SK-N-SH (cell line): ENCODE measurements around the gene MUTYH. TPM values are rescaled to one million over a fixed set of nuclear protein-coding genes. Genes with fewer than 3 reads are reported as not detected.

Experiments used
- CTCF ChIA-PET: fragments of 300-600, 350-600 bp; formaldehyde crosslinking; extraction: SDS; loops from one replicate; lab custom pipeline; 2021; lab: Yijun Ruan, JAX
- POLR2A ChIA-PET: fragments of 350-600 bp; sonication (Branson Sonifier 250); formaldehyde crosslinking; extraction: SDS; loops from one replicate; lab custom pipeline; 2020; ENCODE audit warnings: antibody characterized with exemption, inconsistent platforms; lab: Yijun Ruan, JAX
- DNase-seq: peaks from one replicate; pipeline ENCODE4 v3.0.0; 2012
- H2AFZ ChIP-seq: fragments of 200-600 bp; sonication (generic); 2 replicates; pipeline ENCODE4 v1.8.1; 2016; ENCODE audit warnings: antibody characterized with exemption, mild to moderate bottlenecking, low read depth
- H3F3A ChIP-seq: fragments of 200-600 bp; sonication (generic); replicated peaks from 2 replicates; pipeline ENCODE3; 2016; ENCODE audit warnings: antibody characterized with exemption, mild to moderate bottlenecking; ENCODE audit not compliant: insufficient read depth
- H3K27ac ChIP-seq, 2 experiments: fragments of 200-500 bp in 1 of 2; fragments of 200-600 bp in 1 of 2; sonication (Bioruptor generic) in 1 of 2; sonication (generic), shearing (Covaris generic) in 1 of 2; 2 replicates each; pipeline versions ENCODE4 v1.5.1 to v1.6.1; 2014 to 2016; ENCODE audit warnings: low read depth in 2 of 2, inconsistent platforms in 1 of 2, low read length in 1 of 2, mild to moderate bottlenecking in 1 of 2, mixed read lengths in 1 of 2
- H3K27me3 ChIP-seq: fragments of 200-600 bp; sonication (generic), shearing (Covaris generic); 2 replicates; pipeline ENCODE4 v1.6.1; 2016; ENCODE audit warnings: mixed run types; ENCODE audit not compliant: insufficient read depth
- H3K36me3 ChIP-seq, 2 experiments: fragments of 200-500 bp in 1 of 2; fragments of 200-600 bp in 1 of 2; sonication (Bioruptor generic) in 1 of 2; sonication (generic) in 1 of 2; replicated peaks in 1 of 2; 2 replicates each; pipeline versions ENCODE3 to v1.5.1; 2014 to 2016; ENCODE audit warnings: low read length in 1 of 2, mild to moderate bottlenecking in 1 of 2; ENCODE audit not compliant: insufficient read depth in 2 of 2, control insufficient read depth in 1 of 2
- H3K4me1 ChIP-seq, 2 experiments: fragments of 200-500 bp in 1 of 2; fragments of 200-600 bp in 1 of 2; sonication (Bioruptor generic) in 1 of 2; sonication (generic), shearing (Covaris generic) in 1 of 2; 2 replicates each; pipeline versions ENCODE4 v1.5.1 to v1.6.1; 2014 to 2016; ENCODE audit warnings: low read depth in 1 of 2, low read length in 1 of 2, mixed run types in 1 of 2; ENCODE audit not compliant: insufficient read depth in 2 of 2, control insufficient read depth in 1 of 2
- H3K4me2 ChIP-seq: fragments of 200-600 bp; sonication (generic), shearing (Covaris generic); 2 replicates; pipeline ENCODE4 v1.6.1; 2017; ENCODE audit warnings: mixed run types
- H3K4me3 ChIP-seq, 2 experiments: fragments of 200-500 bp in 1 of 2; fragments of 200-600 bp in 1 of 2; sonication (Bioruptor generic) in 1 of 2; sonication (generic), shearing (Covaris generic) in 1 of 2; 2 replicates each; pipeline versions ENCODE4 v1.5.1 to v1.8.1; 2014 to 2016; ENCODE audit warnings: low read depth in 2 of 2, inconsistent platforms in 1 of 2, low read length in 1 of 2, mild to moderate bottlenecking in 1 of 2, mixed read lengths in 1 of 2, moderate library complexity in 1 of 2
- H3K79me2 ChIP-seq: fragments of 200-600 bp; sonication (generic); 2 replicates; pipeline ENCODE4 v1.8.1; 2017; ENCODE audit warnings: mild to moderate bottlenecking; ENCODE audit not compliant: insufficient read depth
- H3K9ac ChIP-seq: fragments of 200-600 bp; sonication (generic); 2 replicates; pipeline ENCODE4 v1.6.1; 2017; ENCODE audit warnings: mixed run types
- H3K9me2 ChIP-seq: fragments of 200-600 bp; sonication (generic); 2 replicates; pipeline ENCODE4 v1.6.1; 2017; ENCODE audit warnings: mixed run types
- H3K9me3 ChIP-seq: fragments of 200-600 bp; sonication (generic); 2 replicates; pipeline ENCODE4 v1.6.1; 2017; ENCODE audit warnings: mixed run types, mild to moderate bottlenecking, moderate library complexity
- H4K20me1 ChIP-seq: fragments of 200-600 bp; sonication (generic); 2 replicates; pipeline ENCODE4 v1.6.1; 2017; ENCODE audit warnings: mild to moderate bottlenecking, mixed run types; ENCODE audit not compliant: insufficient read depth
- EZH2phosphoT487 ChIP-seq: fragments of 200-600 bp; sonication (generic); IDR thresholded peaks from 2 replicates; pipeline ENCODE4 v1.6.1; 2017; ENCODE audit warnings: low read depth, mixed run types, mild to moderate bottlenecking, antibody characterized with exemption, moderate library complexity, borderline replicate concordance
- FOSL2 ChIP-seq: IDR thresholded peaks from 2 replicates; pipeline ENCODE4 v1.4.0; 2012; ENCODE audit warnings: low read depth, mild to moderate bottlenecking, moderate library complexity, borderline replicate concordance
- GABPA ChIP-seq: IDR thresholded peaks from 2 replicates; pipeline ENCODE4 v1.4.0; 2012; ENCODE audit warnings: low read depth, mild to moderate bottlenecking
- JUND ChIP-seq: IDR thresholded peaks from 2 replicates; pipeline ENCODE4 v1.4.0; 2012
- MXI1 ChIP-seq: IDR thresholded peaks from 2 replicates; pipeline ENCODE4 v1.6.1; 2012; ENCODE audit warnings: mild to moderate bottlenecking, low read depth, low read length, improper control_type of control experiment
- POLR2AphosphoS5 ChIP-seq: IDR thresholded peaks from 2 replicates; pipeline ENCODE4 v1.6.1; 2012; ENCODE audit warnings: low read depth, low read length
- RAD21 ChIP-seq: IDR thresholded peaks from 2 replicates; pipeline ENCODE4 v1.6.1; 2012; ENCODE audit warnings: mild to moderate bottlenecking, low read length
- RCOR1 ChIP-seq: fragments of 150-350 bp; IDR thresholded peaks from 2 replicates; pipeline ENCODE4 v1.6.1; 2017; ENCODE audit warnings: antibody characterized with exemption, low read length
- RFX5 ChIP-seq: IDR thresholded peaks from 2 replicates; pipeline ENCODE4 v1.6.1; 2012; ENCODE audit warnings: mild to moderate bottlenecking, improper control_type of control experiment, low read length
- RXRA ChIP-seq: IDR thresholded peaks from 2 replicates; pipeline ENCODE4 v1.4.0; 2012; ENCODE audit warnings: low read depth, mild to moderate bottlenecking, borderline replicate concordance
- SIN3A ChIP-seq: IDR thresholded peaks from 2 replicates; pipeline ENCODE4 v1.6.1; 2012; ENCODE audit warnings: low read depth, mild to moderate bottlenecking, low read length, moderate library complexity, borderline replicate concordance
- SMC3 ChIP-seq: IDR thresholded peaks from 2 replicates; pipeline ENCODE4 v1.6.1; 2012; ENCODE audit warnings: low read depth, low read length, improper control_type of control experiment
- YY1 ChIP-seq: IDR thresholded peaks from 2 replicates; pipeline ENCODE4 v1.4.0; 2012; ENCODE audit warnings: low read depth, mild to moderate bottlenecking
- WGBS: methylation state at CpG from one replicate; pipeline ENCODE4 v1.1.6; 2017; ENCODE audit warnings: low lambda C conversion rate; 5-methylcytosine and 5-hydroxymethylcytosine counted together
- polyA plus RNA-seq, 3 experiments: library from polyadenylated mRNA; depleted of rRNA; stranded (reverse); fragments of >200 nt; gene quantifications; 2 replicates each; pipeline ENCODE4 v1.2.3, GENCODE V29; 2012
- TF ChIP-seq, protein P1 (sequence below): IDR thresholded peaks from 2 replicates; pipeline ENCODE4 v1.4.0; 2012; ENCODE audit warnings: low read depth, borderline replicate concordance
- TF ChIP-seq, protein P2 (sequence below): fragments of 200-600 bp; sonication (generic); IDR thresholded peaks from 2 replicates; pipeline ENCODE4 v1.6.1; 2017; ENCODE audit warnings: antibody characterized with exemption, mild to moderate bottlenecking, moderate library complexity

The MUTYH gene
- polyA plus RNA-seq, 1 of the 3 experiments (the other 2 are of a cell fraction): 23.3 TPM

DNA sequence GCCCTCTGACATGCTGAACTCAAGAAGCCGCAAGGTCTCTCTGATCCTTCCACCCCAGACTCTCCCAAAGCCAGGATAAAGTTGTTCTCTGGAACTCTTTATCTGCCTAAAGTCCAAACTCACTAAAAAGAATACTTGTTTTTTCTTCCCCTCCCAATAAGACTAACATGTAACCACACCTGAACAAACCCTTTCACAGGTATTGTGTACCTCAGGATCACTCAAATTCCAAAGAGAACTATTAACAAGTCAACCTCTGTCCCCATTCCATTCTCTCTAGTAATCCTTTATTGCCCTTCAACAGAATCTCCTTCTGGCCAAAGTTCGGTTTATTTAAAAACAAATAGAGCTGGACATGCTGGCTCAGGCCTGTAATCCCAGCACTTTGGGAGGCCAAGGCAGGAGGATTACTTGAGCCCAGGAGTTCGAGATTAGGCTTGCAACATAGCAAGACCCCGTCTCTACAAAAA, 4.3 kb downstream of the MUTYH start:
- H3K79me2 ChIP-seq: peaks cover 24% of the 10 kb centered on the region; the same call in 1 of the 2 replicates
- TF ChIP-seq EZH2phosphoT487: no peak
- no peak for TF ChIP-seq RXRA
- TF ChIP-seq JUND: no peak
- no peak for TF ChIP-seq FOSL2
- TF ChIP-seq MXI1: no peak
- TF ChIP-seq RAD21: no peak
- TF ChIP-seq, protein P1, sequence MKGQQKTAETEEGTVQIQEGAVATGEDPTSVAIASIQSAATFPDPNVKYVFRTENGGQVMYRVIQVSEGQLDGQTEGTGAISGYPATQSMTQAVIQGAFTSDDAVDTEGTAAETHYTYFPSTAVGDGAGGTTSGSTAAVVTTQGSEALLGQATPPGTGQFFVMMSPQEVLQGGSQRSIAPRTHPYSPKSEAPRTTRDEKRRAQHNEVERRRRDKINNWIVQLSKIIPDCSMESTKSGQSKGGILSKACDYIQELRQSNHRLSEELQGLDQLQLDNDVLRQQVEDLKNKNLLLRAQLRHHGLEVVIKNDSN: no peak
- no peak for TF ChIP-seq POLR2AphosphoS5
- no peak for TF ChIP-seq RFX5
- TF ChIP-seq SMC3: no peak
- TF ChIP-seq, protein P2, sequence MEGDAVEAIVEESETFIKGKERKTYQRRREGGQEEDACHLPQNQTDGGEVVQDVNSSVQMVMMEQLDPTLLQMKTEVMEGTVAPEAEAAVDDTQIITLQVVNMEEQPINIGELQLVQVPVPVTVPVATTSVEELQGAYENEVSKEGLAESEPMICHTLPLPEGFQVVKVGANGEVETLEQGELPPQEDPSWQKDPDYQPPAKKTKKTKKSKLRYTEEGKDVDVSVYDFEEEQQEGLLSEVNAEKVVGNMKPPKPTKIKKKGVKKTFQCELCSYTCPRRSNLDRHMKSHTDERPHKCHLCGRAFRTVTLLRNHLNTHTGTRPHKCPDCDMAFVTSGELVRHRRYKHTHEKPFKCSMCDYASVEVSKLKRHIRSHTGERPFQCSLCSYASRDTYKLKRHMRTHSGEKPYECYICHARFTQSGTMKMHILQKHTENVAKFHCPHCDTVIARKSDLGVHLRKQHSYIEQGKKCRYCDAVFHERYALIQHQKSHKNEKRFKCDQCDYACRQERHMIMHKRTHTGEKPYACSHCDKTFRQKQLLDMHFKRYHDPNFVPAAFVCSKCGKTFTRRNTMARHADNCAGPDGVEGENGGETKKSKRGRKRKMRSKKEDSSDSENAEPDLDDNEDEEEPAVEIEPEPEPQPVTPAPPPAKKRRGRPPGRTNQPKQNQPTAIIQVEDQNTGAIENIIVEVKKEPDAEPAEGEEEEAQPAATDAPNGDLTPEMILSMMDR: no peak
- TF ChIP-seq SIN3A: no peak
- TF ChIP-seq RCOR1: no peak
- no peak for TF ChIP-seq GABPA
- TF ChIP-seq YY1: no peak
- no peak overlapping the region for H3K9ac ChIP-seq
- no peak overlapping the region for H3K27ac ChIP-seq
- CTCF ChIA-PET: no interaction called here
- peaks cover 0 to 6% of the 10 kb centered on the region in 2 experiments; a peak in 1 of 4 replicates for H3K4me1 ChIP-seq
- H3K4me2 ChIP-seq: no peak overlapping the region
- H3K27me3 ChIP-seq: no peaks in the 10 kb centered on the region
- 93% methylated on average over 4 of the region's 4 CpGs for WGBS
- H3K9me3 ChIP-seq: no peaks in the 10 kb centered on the region
- peaks cover 13% of the 10 kb centered on the region for H3F3A ChIP-seq
- no peak overlapping the region for H2AFZ ChIP-seq
- H4K20me1 ChIP-seq: no peaks in the 10 kb centered on the region
- no peak for DNase-seq
- POLR2A ChIA-PET: no interaction called here
- H3K9me2 ChIP-seq: no peaks in the 10 kb centered on the region
- H3K4me3 ChIP-seq: no peak overlapping the region
- H3K36me3 ChIP-seq: peaks cover 3 to 23% of the 10 kb centered on the region in 2 experiments
